Measurements from ENCODE around the gene PRPF40B. TPM values are rescaled to one million over a fixed set of nuclear protein-coding genes. Genes with fewer than 3 reads are reported as not detected.

PRPF40B gene
- total and polyA plus RNA-seq, 8 donors = 6.6 to 39.7 (median 13.3) TPM

DNA sequence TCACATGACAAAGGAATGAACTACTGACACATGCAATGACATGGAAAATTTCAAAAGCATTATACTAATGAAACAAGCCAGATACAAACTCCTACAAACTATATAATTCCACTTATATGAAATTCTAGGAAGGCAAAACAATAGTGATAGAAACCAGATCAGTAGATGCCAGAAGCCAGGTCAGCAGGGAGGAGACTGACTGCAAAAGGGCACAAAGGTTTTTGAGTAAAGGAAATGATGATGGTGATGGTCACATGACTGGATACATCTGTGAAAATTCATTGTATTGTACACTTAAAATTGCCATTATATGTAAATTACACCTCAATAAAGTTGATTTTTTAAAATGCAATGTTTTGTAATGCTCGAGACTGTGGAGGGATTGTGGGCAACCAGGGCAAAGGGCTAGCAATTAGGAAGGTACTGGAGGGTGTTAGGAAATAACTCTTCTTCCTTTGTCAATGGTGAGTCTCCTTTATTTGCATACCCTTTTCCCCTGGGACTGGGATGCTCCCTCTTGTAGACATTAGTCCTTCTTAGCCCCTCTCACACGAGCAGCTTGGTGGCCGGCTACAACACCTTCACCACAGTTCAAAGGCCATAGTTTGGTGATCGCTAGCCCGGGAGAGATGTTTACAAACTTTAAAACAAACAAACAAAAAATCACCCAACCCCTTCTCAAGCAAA, 6.7 kb upstream of the PRPF40B start:
- Histone ChIP-seq H3K9me3 (no peaks in the 10 kb centered on the region), H3K27me3 (no peaks in the 10 kb centered on the region), H3K4me3 (no peak overlapping the region), H3K4me1 (peaks cover 3 to 7% (median 4%) of the 10 kb centered on the region in 4 donors), H3K27ac (no peak overlapping the region), H3K36me3 (no peaks in the 10 kb centered on the region)
- DNase-seq = no peak
- intact Hi-C loops (cut with DNase I; ENCODE audit: low total_unique reads) = no loop called here
- TF ChIP-seq, protein P1, sequence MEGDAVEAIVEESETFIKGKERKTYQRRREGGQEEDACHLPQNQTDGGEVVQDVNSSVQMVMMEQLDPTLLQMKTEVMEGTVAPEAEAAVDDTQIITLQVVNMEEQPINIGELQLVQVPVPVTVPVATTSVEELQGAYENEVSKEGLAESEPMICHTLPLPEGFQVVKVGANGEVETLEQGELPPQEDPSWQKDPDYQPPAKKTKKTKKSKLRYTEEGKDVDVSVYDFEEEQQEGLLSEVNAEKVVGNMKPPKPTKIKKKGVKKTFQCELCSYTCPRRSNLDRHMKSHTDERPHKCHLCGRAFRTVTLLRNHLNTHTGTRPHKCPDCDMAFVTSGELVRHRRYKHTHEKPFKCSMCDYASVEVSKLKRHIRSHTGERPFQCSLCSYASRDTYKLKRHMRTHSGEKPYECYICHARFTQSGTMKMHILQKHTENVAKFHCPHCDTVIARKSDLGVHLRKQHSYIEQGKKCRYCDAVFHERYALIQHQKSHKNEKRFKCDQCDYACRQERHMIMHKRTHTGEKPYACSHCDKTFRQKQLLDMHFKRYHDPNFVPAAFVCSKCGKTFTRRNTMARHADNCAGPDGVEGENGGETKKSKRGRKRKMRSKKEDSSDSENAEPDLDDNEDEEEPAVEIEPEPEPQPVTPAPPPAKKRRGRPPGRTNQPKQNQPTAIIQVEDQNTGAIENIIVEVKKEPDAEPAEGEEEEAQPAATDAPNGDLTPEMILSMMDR (IDR thresholded peaks at IDR 0.05) = no peak
- TF ChIP-seq POLR2AphosphoS5 (IDR thresholded peaks at IDR 0.05) (no peak), EP300 (IDR thresholded peaks at IDR 0.05) (no peak), POLR2A (IDR thresholded peaks at IDR 0.05) (no peak)
- WGBS, 5 donors = 41 to 56% (median 47%) methylated on average over 5 of the region's 5 CpGs

DNA sequence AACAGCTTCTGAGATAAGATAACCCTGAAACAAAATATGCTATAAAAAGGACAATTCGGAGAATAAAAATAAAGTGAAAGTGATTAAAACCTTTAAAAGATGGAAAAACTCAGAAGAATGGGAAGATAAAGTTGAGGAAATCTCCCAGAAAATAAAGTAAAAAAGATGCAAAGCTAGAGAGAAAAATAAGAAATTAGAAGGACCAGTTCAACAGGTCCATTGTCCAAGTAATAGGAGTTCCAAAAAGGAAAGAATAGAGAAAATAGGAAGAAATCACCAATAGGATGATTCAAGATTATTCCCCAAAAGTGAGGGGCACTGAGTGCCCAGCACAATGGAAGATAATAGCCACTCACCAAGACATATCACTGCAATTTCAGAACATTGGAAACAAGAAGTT, 4.8 kb upstream of the PRPF40B start:
- peaks cover 12 to 21% (median 17%) of the 10 kb centered on the region in 4 donors for H3K4me1 ChIP-seq
- no peak overlapping the region for H3K4me3 ChIP-seq
- no peak overlapping the region for H3K27ac ChIP-seq
- no peak for DNase-seq
- no peaks in the 10 kb centered on the region for H3K9me3 ChIP-seq
- intact Hi-C loops (cut with DNase I; ENCODE audit: low total_unique reads) = no loop called here
- no peaks in the 10 kb centered on the region for H3K36me3 ChIP-seq
- H3K27me3 ChIP-seq = no peaks in the 10 kb centered on the region
- WGBS, 5 donors = 72 to 90% (median 83%) methylated on average over 1 of the region's 1 CpG
- TF ChIP-seq POLR2AphosphoS5 (IDR thresholded peaks at IDR 0.05) = no peak
- TF ChIP-seq POLR2A (IDR thresholded peaks at IDR 0.05) = no peak
- TF ChIP-seq EP300 (IDR thresholded peaks at IDR 0.05) = no peak
- TF ChIP-seq, protein P1 (IDR thresholded peaks at IDR 0.05) = no peak

DNA sequence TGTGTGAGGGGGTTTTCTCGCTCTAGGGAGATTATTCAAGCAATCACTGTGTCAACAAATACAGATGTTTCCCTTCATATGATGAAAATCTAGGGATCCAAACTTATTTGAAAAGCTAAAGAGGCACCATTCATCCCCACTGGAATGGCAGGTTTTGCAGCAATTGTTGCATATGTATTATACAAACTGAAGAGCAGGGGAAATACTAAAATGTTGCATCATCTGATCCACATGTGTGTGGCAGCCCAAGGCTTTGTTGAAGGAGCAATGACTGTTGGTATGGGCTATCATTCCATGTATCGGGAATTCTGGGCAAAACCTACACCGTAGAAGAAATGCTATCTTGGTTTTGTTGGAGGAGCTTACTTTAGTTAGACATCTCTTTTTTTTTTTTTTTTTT, 4.1 kb upstream of the PRPF40B start:
- Histone ChIP-seq H3K27me3 (no peaks in the 10 kb centered on the region), H3K4me3 (no peak overlapping the region), H3K27ac (no peak overlapping the region), H3K4me1 (peaks cover 12 to 28% (median 21%) of the 10 kb centered on the region in 4 donors), H3K36me3 (no peaks in the 10 kb centered on the region), H3K9me3 (no peaks in the 10 kb centered on the region)
- no peak for DNase-seq
- intact Hi-C loops (cut with DNase I; ENCODE audit: low total_unique reads) = no loop called here
- 76 to 88% (median 86%) methylated on average over 3 of the region's 3 CpGs for WGBS, 5 donors
- TF ChIP-seq EP300 (IDR thresholded peaks at IDR 0.05) (no peak), POLR2AphosphoS5 (IDR thresholded peaks at IDR 0.05) (no peak), POLR2A (IDR thresholded peaks at IDR 0.05) (no peak)
- TF ChIP-seq, protein P1 (IDR thresholded peaks at IDR 0.05) = no peak

DNA sequence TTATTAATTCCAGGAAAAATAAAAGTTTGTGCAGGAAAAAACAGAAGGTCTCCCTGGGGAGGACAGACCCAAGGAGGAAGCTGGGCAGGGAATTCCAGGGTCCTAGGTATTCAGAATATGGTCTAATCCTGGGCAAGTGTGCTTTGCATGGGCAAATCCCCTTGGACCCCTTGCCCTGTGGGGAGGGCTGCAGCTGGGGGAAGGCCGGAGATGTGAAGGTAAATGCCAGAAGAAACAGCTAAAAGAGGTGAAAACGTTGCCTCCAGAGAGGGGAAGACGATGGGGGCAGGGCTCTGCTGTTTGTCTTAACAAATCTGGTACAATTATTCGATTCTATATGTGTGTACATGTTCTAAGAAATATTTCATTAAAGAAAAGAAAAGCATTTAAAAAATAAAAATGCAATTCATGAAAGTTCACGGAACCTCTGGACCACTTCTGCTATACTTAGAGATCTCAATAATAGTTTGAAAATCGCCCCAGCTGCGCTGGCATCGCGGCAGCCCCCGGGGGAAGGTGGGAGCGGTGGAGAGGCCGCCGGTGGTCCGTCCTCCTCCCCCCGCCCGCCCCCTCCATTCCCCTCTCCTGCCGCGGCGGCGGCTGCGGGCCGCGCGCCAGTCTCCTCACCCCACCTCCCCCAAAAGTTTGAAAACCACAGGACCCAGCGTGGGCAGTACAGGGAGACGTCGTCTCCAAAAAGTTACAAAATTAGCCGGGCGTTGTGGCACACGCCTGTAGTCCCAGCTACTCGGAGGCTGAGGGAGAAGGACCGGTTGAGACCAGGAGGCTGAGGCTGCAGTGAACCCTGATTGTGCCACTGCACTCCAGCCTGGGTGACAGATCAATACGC, 1.5 kb upstream of the PRPF40B start:
- 3 to 7% (median 4%) methylated on average over 31 to 33 of the region's 33 CpGs for WGBS, 5 donors
- intact Hi-C loops (cut with DNase I; ENCODE audit: low total_unique reads) = no loop called here
- Histone ChIP-seq H3K27me3 (no peaks in the 10 kb centered on the region), H3K36me3 (no peaks in the 10 kb centered on the region), H3K4me1 (peaks cover 12 to 32% (median 25%) of the 10 kb centered on the region in 4 donors), H3K4me3 (peak overlapping the region; percentile 62 to 74 (median 64)), H3K27ac (peak overlapping the region in 4 of 5 donors; percentile 73 to 91 (median 90)), H3K9me3 (no peaks in the 10 kb centered on the region)
- TF ChIP-seq, protein P1 (IDR thresholded peaks at IDR 0.05) = no peak
- no peak for TF ChIP-seq POLR2A (IDR thresholded peaks at IDR 0.05)
- no peak for DNase-seq
